ENCODE results near the gene ELOVL7. TPM values are rescaled to one million over a fixed set of nuclear protein-coding genes. Genes with fewer than 3 reads are reported as not detected.
"Not testable (repeated sequence)": the region's sequence is repeated elsewhere in the genome, so short reads cannot be mapped to it uniquely, and the experiment has no call there.

Gene ELOVL7
- total RNA-seq, 1 donor from 2014 or later: 0.13 TPM

- DNase-seq (ENCODE audit: low read depth): not testable (repeated sequence)
These were observed 128.7 kb downstream of the ELOVL7 start for GRCh38 chr5:60715201-60715928.

DNA sequence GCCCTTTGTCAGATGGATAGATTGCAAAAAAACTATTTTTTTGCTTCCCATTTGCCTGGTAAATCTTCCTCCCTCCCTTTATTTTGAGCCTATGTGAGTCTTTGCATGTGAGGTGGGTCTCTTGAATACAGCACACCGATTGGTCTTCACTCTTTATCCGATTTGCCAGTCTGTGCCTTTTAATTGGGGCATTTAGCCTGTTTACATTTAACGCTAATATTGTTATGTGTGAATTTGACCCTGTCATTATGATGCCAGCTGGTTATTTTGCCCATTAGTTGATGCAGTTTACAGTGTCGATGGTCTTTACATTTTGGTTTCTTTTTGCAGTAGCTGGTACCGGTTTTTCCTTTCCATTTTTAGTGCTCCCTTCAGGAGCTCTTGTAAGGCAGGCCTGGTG, 131.1 kb downstream of the ELOVL7 start:
- DNase-seq (ENCODE audit: low read depth): no peak

GRCh38 chr5:60711892-60712291, 132.2 kb downstream of the ELOVL7 start:
- not testable (repeated sequence) for DNase-seq (ENCODE audit: low read depth)

DNA sequence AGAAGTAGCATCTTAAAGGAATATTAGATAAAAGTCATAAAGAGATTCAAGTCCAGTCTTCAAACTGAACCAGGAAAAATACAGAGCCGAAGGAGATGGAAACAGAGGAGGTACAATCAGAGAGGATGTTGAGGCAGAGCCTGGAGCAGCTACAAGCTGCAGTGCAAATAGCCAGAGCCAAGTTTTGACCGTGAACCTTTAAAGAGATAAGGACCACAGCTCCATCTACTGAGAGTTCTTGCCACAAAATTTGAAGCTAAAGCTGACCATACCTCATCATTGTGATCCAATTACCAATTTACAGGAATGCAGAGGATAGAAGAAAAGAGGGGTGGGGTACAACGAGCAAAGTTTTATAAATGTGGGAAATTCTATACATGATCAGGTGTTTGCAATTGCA, 133.7 kb downstream of the ELOVL7 start:
- DNase-seq (ENCODE audit: low read depth): no peak

DNA sequence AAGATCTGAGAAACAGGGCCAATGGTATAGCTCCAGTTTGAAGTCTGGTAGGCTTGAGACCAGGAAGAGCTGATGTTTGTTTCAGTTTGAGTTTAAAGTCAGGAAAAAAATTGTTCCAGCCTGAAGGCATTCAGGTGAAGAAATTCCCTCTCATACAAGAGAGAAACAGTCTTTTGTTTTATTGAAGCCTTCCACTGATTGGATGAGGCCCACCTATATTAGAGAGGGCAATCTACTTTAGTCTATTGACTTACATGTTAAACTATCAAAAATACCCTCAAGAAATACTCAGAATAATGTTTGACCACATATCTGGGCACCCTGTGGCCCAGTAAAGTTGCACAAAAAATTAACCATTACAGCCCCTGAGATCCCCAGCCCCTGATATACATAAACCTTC, 138.9 kb downstream of the ELOVL7 start:
- no peak for DNase-seq (ENCODE audit: low read depth)

DNA sequence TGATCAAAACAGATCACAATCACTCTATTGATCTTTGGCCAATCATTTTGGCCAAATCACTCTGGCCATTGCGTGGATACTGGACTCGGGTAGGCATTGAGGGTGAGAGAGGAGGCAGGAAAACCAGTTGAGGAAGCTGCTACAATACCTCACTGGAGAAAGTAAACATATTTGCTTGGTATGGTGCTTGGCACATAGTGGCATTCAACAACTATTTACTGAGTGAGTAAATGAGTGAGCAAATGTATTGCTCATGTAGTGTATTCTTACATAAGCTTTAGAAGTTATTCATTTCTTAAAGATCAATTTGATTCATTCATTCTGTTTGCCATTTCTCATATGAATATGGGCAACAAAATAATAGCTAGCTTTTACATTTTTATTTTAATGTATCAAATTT, 140.1 kb downstream of the ELOVL7 start:
- DNase-seq (ENCODE audit: low read depth): no peak

Other genes with a start within 250 kb of the ELOVL7 start
- 0.68 and 0.99 TPM in 2 replicates for gene DEPDC1B, start 144.1 kb downstream of the ELOVL7 start, total RNA-seq
- 19.4 and 28.3 TPM in 2 replicates for gene ERCC8, start 100.8 kb upstream of the ELOVL7 start, total RNA-seq
- gene NDUFAF2, start 100.9 kb upstream of the ELOVL7 start, total RNA-seq: 29.0 and 33.9 TPM in 2 replicates

Data from myocyte (in vitro differentiated cells).